Central memory CD8-positive, alpha-beta T cell (primary cell): Measurements from ENCODE around the gene LRP1B.

ENCODE experiments used
- ATAC-seq: fragments of 150-1000 bp; cut with Tn5 transposase; replicated peaks from 2 replicates; pipeline ENCODE4 v1.10.0; 2022; ENCODE audit warnings: mild to moderate bottlenecking, moderate FRiP score, moderate number of reproducible peaks; ENCODE audit not compliant: poor library complexity, severe bottlenecking; ENCODE audit errors: extremely low read depth
- DNase-seq, 2 donors: peaks; one replicate each; pipeline ENCODE4 v3.0.0; 2021; ENCODE audit warnings: low spot score in 2 of 2
- H3K27ac Mint-ChIP-seq: one replicate; pipeline ENCODE4 v1.8.0; 2022; ENCODE audit warnings: low read depth, mild to moderate bottlenecking, moderate library complexity, mixed read lengths
- H3K27me3 Mint-ChIP-seq: one replicate; pipeline ENCODE4 v1.8.0; 2022; ENCODE audit warnings: mixed read lengths
- H3K36me3 Mint-ChIP-seq: one replicate; pipeline ENCODE4 v1.8.0; 2022; ENCODE audit warnings: mild to moderate bottlenecking, moderate library complexity, mixed read lengths; ENCODE audit not compliant: insufficient read depth
- H3K4me1 Mint-ChIP-seq: one replicate; pipeline ENCODE4 v1.8.0; 2022; ENCODE audit warnings: mixed read lengths
- H3K4me3 Mint-ChIP-seq: one replicate; pipeline ENCODE4 v1.8.0; 2022; ENCODE audit warnings: mild to moderate bottlenecking, moderate library complexity, mixed read lengths
- H3K9me3 Mint-ChIP-seq: one replicate; pipeline ENCODE4 v1.8.0; 2022; ENCODE audit warnings: mixed read lengths

The LRP1B gene

GRCh38 chr2:141417246-141417797 lies 713.5 kb downstream of the LRP1B start:
- H3K27ac Mint-ChIP-seq = no peak overlapping the region
- H3K9me3 Mint-ChIP-seq = peaks cover 29% of the 10 kb centered on the region
- no peaks in the 10 kb centered on the region for H3K4me1 Mint-ChIP-seq
- DNase-seq (no peak), ATAC-seq (no peak)
- no peaks in the 10 kb centered on the region for H3K27me3 Mint-ChIP-seq
- no peaks in the 10 kb centered on the region for H3K36me3 Mint-ChIP-seq
- no peak overlapping the region for H3K4me3 Mint-ChIP-seq

- H3K27ac Mint-ChIP-seq = no peak overlapping the region
- H3K4me3 Mint-ChIP-seq = no peak overlapping the region
- no peak for DNase-seq
- no peaks in the 10 kb centered on the region for H3K36me3 Mint-ChIP-seq
- no peaks in the 10 kb centered on the region for H3K4me1 Mint-ChIP-seq
- peaks cover 26% of the 10 kb centered on the region for H3K9me3 Mint-ChIP-seq
- ATAC-seq = no peak
- no peaks in the 10 kb centered on the region for H3K27me3 Mint-ChIP-seq
These were observed 719.4 kb downstream of the LRP1B start for GRCh38 chr2:141411419-141411818.

GRCh38 chr2:141399270-141399669 lies 731.5 kb downstream of the LRP1B start:
- Mint-ChIP-seq H3K27me3 (no peaks in the 10 kb centered on the region), H3K36me3 (no peaks in the 10 kb centered on the region), H3K4me3 (no peak overlapping the region), H3K27ac (no peak overlapping the region), H3K4me1 (no peaks in the 10 kb centered on the region), H3K9me3 (peaks cover 16% of the 10 kb centered on the region)
- DNase-seq = no peak
- ATAC-seq = no peak

GRCh38 chr2:141393214-141393545 lies 737.6 kb downstream of the LRP1B start:
- ATAC-seq = no peak
- Mint-ChIP-seq H3K27ac (no peak overlapping the region), H3K9me3 (peaks cover 16% of the 10 kb centered on the region), H3K36me3 (no peaks in the 10 kb centered on the region), H3K4me1 (no peaks in the 10 kb centered on the region), H3K27me3 (no peaks in the 10 kb centered on the region), H3K4me3 (no peak overlapping the region)
- DNase-seq = no peak

- H3K36me3 Mint-ChIP-seq = no peaks in the 10 kb centered on the region
- ATAC-seq (no peak), DNase-seq (no peak)
- H3K4me3 Mint-ChIP-seq = no peak overlapping the region
- no peaks in the 10 kb centered on the region for H3K27me3 Mint-ChIP-seq
- no peak overlapping the region for H3K27ac Mint-ChIP-seq
- H3K4me1 Mint-ChIP-seq = no peaks in the 10 kb centered on the region
- peaks cover 16% of the 10 kb centered on the region for H3K9me3 Mint-ChIP-seq
These were observed 738.2 kb downstream of the LRP1B start for GRCh38 chr2:141392517-141393213.

- Mint-ChIP-seq H3K9me3 (peaks cover 21% of the 10 kb centered on the region), H3K27ac (no peak overlapping the region), H3K36me3 (no peaks in the 10 kb centered on the region), H3K27me3 (no peaks in the 10 kb centered on the region), H3K4me3 (no peak overlapping the region), H3K4me1 (no peaks in the 10 kb centered on the region)
- DNase-seq (no peak), ATAC-seq (no peak)
These were observed 744.6 kb downstream of the LRP1B start for GRCh38 chr2:141386168-141386567.

DNA sequence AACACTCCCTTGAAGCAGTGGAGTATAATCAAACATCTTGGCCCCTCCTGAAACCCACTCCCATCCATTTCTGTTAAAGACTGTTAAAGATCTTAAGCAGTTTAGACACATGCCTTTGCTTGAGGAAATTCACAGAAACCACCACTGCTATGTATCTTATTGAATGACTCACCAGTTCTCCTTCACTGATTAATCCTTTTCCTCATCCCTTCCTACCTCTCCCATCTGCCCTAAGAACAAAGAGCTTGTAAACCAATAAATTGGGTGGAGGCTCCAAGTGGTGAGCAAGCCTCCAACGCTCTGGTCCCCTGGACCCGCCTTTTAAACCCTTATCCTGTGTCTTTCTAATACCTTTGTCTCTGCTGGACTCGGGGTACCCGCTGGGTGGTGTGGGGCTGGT lies 746.1 kb downstream of the LRP1B start:
- no peak overlapping the region for H3K4me3 Mint-ChIP-seq
- no peaks in the 10 kb centered on the region for H3K27me3 Mint-ChIP-seq
- H3K4me1 Mint-ChIP-seq = no peaks in the 10 kb centered on the region
- H3K9me3 Mint-ChIP-seq = peaks cover 23% of the 10 kb centered on the region
- no peaks in the 10 kb centered on the region for H3K36me3 Mint-ChIP-seq
- H3K27ac Mint-ChIP-seq = no peak overlapping the region
- no peak for DNase-seq
- ATAC-seq = no peak

GRCh38 chr2:141381946-141382345 lies 748.9 kb downstream of the LRP1B start:
- ATAC-seq (no peak), DNase-seq (no peak)
- no peaks in the 10 kb centered on the region for H3K4me1 Mint-ChIP-seq
- H3K36me3 Mint-ChIP-seq = no peaks in the 10 kb centered on the region
- H3K4me3 Mint-ChIP-seq = no peak overlapping the region
- no peaks in the 10 kb centered on the region for H3K27me3 Mint-ChIP-seq
- peak overlapping the region; percentile 23 for H3K27ac Mint-ChIP-seq
- peaks cover 28% of the 10 kb centered on the region for H3K9me3 Mint-ChIP-seq

DNA sequence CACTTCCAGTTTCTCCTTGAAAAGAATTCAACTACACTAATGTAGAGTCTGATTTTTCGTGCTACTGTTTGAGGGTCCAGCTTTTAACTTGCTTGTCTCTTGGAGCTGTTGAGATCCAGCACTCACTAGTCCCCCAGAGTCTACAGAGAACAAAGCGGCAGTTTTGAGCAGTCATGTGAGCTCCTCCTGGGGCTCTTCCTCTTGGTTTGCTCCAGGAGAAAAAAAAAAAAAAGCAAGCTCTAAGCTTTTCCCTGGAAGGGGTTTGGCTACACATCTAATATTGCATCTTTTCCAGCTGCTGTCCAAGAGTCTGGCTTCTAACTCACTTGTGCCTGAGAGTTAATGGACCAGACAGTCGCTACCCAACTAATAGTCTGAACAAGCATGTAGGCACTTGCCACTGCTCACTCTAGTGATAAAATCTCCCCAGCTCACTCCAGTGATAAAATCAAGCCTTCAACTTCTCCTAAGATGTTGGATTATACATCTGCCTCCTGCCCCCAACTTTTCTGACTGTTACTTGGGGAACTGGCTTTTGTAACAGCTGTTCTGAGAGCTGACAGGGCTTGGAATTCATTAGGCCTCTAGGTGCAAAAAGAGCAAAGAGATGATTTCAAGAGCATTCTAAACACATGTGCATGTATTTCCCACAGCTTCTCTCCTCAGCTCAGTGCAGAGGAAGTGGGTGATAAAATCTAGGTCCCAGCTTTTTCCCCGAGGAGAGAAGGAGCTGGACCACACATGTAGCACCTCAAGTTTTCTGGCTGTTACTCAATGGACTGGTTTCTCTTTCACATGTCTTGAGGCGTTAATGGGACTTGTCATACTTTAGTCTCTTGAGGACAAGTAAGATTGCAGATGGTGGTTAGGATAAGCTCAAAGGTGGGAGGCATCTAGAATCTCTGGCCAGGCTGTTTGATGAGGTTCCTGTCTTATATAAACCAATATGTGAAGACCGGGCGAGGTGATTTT lies 750.5 kb downstream of the LRP1B start:
- H3K9me3 Mint-ChIP-seq = peaks cover 34% of the 10 kb centered on the region

DNA sequence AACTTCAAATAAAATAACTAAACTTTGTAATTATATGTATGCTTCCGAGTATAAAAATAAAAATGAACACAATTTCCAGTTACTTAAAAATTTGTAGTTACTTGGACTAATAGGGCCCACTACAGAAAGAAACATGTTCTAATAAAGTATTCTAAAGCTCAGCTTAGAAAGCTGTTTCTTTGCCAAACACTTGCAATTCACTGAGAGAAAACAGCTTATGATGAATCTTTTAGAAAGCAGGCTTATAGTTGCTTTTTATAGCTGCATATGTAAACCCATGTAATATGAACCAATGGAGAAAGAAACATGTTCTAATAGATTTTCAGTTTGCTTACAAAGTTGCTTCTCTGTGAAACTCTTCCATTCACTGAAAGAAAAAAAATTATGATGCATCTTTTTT lies 766.0 kb downstream of the LRP1B start:
- no peak overlapping the region for H3K4me3 Mint-ChIP-seq

More for the DNA sequence above, 750.5 kb downstream of the LRP1B start:
- no peaks in the 10 kb centered on the region for H3K4me1 Mint-ChIP-seq
- DNase-seq (no peak), ATAC-seq (no peak)
- H3K27me3 Mint-ChIP-seq = no peaks in the 10 kb centered on the region
- H3K4me3 Mint-ChIP-seq = no peak overlapping the region
- no peaks in the 10 kb centered on the region for H3K36me3 Mint-ChIP-seq
- no peak overlapping the region for H3K27ac Mint-ChIP-seq

DNA sequence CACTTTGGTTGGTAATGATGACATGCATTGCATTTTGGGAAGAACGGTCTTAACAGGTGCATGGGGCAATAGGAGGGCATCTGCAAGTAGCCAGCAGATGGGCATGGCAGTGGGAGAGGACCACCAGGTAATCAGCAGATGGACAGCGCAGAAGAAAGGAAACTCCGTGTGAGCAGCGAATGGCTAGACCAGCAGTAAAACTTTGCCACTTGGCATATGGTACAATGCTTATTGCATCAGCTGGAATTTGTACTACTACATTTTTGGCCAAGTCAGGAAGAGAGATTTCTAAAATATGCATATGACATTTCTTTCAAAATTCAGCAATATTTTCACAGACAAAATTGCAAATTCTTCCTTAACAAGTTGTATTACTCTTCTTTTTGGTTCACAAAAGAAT lies 768.5 kb downstream of the LRP1B start:
- peaks cover 2% of the 10 kb centered on the region for H3K36me3 Mint-ChIP-seq
- ATAC-seq = no peak
- peaks cover 14% of the 10 kb centered on the region for H3K9me3 Mint-ChIP-seq
- no peak overlapping the region for H3K27ac Mint-ChIP-seq
- no peak overlapping the region for H3K4me3 Mint-ChIP-seq
- no peaks in the 10 kb centered on the region for H3K4me1 Mint-ChIP-seq
- no peak for DNase-seq
- H3K27me3 Mint-ChIP-seq = no peaks in the 10 kb centered on the region

More for the DNA sequence above, 766.0 kb downstream of the LRP1B start:
- no peaks in the 10 kb centered on the region for H3K4me1 Mint-ChIP-seq
- H3K27me3 Mint-ChIP-seq = no peaks in the 10 kb centered on the region
- H3K36me3 Mint-ChIP-seq = peaks cover 2% of the 10 kb centered on the region
- DNase-seq (no peak), ATAC-seq (no peak)
- peaks cover 16% of the 10 kb centered on the region for H3K9me3 Mint-ChIP-seq
- H3K27ac Mint-ChIP-seq = no peak overlapping the region

GRCh38 chr2:141348481-141348880 lies 782.3 kb downstream of the LRP1B start:
- Mint-ChIP-seq H3K9me3 (peaks cover 25% of the 10 kb centered on the region), H3K27ac (no peak overlapping the region), H3K4me3 (no peak overlapping the region), H3K4me1 (no peaks in the 10 kb centered on the region), H3K27me3 (no peaks in the 10 kb centered on the region), H3K36me3 (no peaks in the 10 kb centered on the region)
- ATAC-seq (no peak), DNase-seq (no peak)

GRCh38 chr2:141341444-141341843 lies 789.4 kb downstream of the LRP1B start:
- Mint-ChIP-seq H3K9me3 (peaks cover 28% of the 10 kb centered on the region), H3K27ac (no peak overlapping the region), H3K4me3 (no peak overlapping the region), H3K27me3 (no peaks in the 10 kb centered on the region), H3K36me3 (no peaks in the 10 kb centered on the region), H3K4me1 (no peaks in the 10 kb centered on the region)
- ATAC-seq (no peak), DNase-seq (no peak)
